ENCODE measurements around the gene PTOV1. TPM values are rescaled to one million over a fixed set of nuclear protein-coding genes. Genes with fewer than 3 reads are reported as not detected.

PTOV1 gene
- total and polyA plus RNA-seq, 5 experiments from 2014 or later = 42.9 to 186 (median 67.4) TPM

DNA sequence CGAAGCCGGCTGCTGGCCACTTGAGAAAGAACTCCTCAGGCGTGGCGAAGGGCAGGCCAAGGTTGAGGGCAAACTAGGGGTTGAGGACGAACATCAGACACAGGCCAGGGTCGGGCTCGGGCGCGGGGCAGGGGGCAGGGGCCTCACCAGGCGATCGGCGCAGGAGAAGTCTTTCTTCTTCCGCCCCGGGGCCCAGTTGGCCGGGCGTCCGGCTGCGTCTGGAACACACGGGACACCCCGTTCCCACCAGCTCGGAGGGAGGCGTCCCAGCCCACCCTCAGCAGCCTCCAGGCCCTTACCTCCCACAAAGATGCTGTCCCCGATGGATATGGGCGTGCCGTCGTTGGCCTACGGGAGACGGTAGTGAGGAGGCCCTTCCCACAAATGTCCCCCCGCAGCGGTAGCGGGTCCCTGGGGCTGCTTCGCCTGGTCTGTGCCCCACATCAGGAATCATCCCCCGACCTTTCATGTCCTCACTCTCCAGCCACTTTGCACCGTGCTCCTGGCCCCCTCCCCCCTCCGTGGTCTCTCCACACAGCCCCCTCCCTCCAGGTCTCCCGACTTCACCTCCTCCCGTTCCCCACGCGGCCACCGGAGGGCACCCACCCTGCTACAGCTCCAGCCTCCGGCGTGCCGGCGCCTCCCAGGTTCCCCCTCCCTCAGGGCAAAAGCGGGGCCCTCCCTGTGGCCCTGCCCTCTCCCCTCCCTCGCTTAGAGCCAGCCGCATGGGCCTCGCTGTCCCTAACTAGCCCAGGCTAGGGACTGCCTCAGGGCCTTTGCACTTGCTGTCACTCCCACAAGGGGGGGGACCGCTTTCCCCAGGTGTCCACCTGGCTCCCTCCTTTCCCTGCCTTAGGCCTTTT, 11.7 kb downstream of the PTOV1 start:
- Mint-ChIP-seq H3K4me3 (no peak overlapping the region), H3K36me3 (peaks cover 0 to 44% (median 2%) of the 10 kb centered on the region in 3 donors)
- POLR2A ChIA-PET = interaction anchor here (2.9 to 7.6 kb wide), 2 partner anchors 11 to 14 kb away, joined by 16 to 137 read pairs; partner anchors contain the start of genes AKT1S1, PTOV1 and TBC1D17

GRCh38 chr19:49863254-49863934, 12.4 kb downstream of the PTOV1 start:
- Mint-ChIP-seq H3K4me3 (peak overlapping the region in 2 of 10 donors; percentile 14 to 48), H3K4me1 (peaks cover 17 to 47% (median 44%) of the 10 kb centered on the region in 4 donors), H3K27ac (peak overlapping the region in 4 of 10 donors; percentile 27 to 66 (median 30)), H3K27me3 (no peaks in the 10 kb centered on the region), H3K36me3 (peaks cover 0 to 39% (median 2%) of the 10 kb centered on the region in 3 donors), H3K9me3 (peaks cover 0 to 3% (median 0%) of the 10 kb centered on the region in 9 donors)
- DNase-seq (no peak), ATAC-seq (no peak)
- POLR2A ChIA-PET = interaction anchor here (0.6 to 7.6 kb wide), 3 partner anchors 11 to 59 kb away, joined by 4 to 137 read pairs (median 16); partner anchors contain the start of genes AKT1S1, PTOV1 and TBC1D17

More for the DNA sequence above, 11.7 kb downstream of the PTOV1 start:
- Mint-ChIP-seq H3K9me3 (no peaks in the 10 kb centered on the region), H3K4me1 (peaks cover 16 to 39% (median 37%) of the 10 kb centered on the region in 4 donors), H3K27me3 (no peaks in the 10 kb centered on the region), H3K27ac (peak overlapping the region in 4 of 10 donors; percentile 27 to 74 (median 43))
- peak in 1 of 10 donors; percentile 37 for DNase-seq
- ATAC-seq = no peak

DNA sequence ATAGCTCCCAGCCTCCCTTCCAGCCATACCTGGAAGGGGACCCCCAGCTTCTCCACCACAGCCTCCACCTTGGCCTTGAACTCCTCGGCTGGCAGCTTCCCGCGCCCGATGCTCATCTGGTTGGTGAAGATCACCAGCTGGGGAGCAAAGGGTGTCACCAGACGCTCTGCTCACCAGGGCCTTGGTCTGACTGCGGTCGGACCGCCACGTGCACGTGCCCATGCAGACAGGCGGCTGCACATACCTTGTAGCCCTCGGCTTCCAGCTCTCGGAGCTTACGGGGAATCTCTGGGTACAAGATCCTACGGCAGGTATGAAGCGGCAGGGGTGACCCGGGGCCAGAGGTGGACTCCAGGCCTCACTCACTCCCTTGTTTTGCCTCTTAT, 13.0 kb downstream of the PTOV1 start:
- DNase-seq (no peak), ATAC-seq (no peak)
- Mint-ChIP-seq H3K9me3 (peaks cover 0 to 3% (median 0%) of the 10 kb centered on the region in 9 donors), H3K27ac (peak overlapping the region in 2 of 10 donors; percentile 29 to 60), H3K27me3 (no peaks in the 10 kb centered on the region), H3K4me1 (peaks cover 17 to 51% (median 47%) of the 10 kb centered on the region in 4 donors), H3K36me3 (peaks cover 0 to 37% (median 2%) of the 10 kb centered on the region in 3 donors), H3K4me3 (no peak overlapping the region)
- POLR2A ChIA-PET = interaction anchor here (0.6 to 7.6 kb wide), 3 partner anchors 12 to 60 kb away, joined by 4 to 137 read pairs (median 16); partner anchors contain the start of genes AKT1S1, PTOV1 and TBC1D17

GRCh38 chr19:49864890-49865289, 13.9 kb downstream of the PTOV1 start:
- H3K27me3 Mint-ChIP-seq = no peaks in the 10 kb centered on the region
- POLR2A ChIA-PET = interaction anchor here (0.7 to 7.6 kb wide), 5 partner anchors 9 to 152 kb away, joined by 4 to 137 read pairs (median 8); partner anchors contain the start of genes AKT1S1, MED25, PTOV1 and TBC1D17
- H3K27ac Mint-ChIP-seq = peak overlapping the region in 3 of 10 donors; percentile 11 to 55 (median 48)
- DNase-seq = no peak
- peak overlapping the region in 1 of 10 donors; percentile 40 for H3K4me3 Mint-ChIP-seq
- H3K36me3 Mint-ChIP-seq = peaks cover 0 to 34% (median under 1%) of the 10 kb centered on the region in 3 donors
- ATAC-seq = no peak
- H3K9me3 Mint-ChIP-seq = peaks cover 0 to 3% (median 0%) of the 10 kb centered on the region in 9 donors
- peaks cover 17 to 51% (median 47%) of the 10 kb centered on the region in 4 donors for H3K4me1 Mint-ChIP-seq

DNA sequence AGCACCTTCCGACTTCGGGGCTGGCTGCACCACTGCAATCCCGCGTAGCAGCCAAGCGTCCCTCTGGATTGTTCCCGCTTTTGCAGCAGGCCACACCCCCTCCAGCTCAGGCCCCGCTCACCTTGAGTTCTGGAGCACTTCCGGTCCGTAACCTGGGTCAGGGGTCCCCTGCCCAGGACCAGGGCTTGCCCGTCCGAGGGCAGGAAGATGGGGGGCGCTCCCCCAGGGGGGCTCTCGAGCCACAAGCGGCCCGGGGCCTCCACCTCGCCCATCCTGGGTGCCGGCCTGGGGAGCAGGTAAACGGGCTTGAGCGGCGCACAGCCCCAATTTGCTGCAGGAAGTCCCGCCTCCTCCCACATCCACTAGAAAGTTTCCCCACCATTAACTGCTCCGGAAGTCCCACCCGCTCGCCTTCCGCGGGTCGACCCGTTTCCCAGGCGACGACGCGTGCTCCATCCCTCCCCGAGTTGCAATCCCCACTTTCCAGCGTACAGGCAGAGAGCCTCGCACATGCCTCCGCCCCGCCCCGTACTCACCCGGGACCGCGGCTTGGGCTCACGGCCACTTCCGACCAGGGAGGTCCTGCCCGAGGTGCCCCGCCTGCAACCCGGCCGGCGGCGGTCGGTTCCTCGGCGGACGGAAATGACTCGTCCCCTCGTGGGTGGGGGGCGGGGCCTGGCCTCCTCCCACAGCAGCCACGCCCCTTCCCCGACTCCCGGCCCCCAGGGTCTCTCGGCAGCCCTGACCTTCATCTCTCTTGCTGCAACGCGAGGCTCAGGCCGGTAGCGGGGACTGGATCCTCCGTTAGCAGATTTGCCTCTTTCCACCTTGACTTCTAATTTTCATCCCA, 16.2 kb downstream of the PTOV1 start, which contains the start of gene PNKP:
Gene PNKP, minus strand, starts transcription at position 644 of the 850 bp plus-strand sequence. Its CDS starts 372 bp downstream, at position 272.
- ATAC-seq (peak; percentile 51 to 65), DNase-seq (peak; percentile 80 to 94 (median 83))
- H3K27ac Mint-ChIP-seq = peak within 1 kb of the TSS in 4 of 10 donors; percentile 95 to 99 (median 98)
- no peaks in the 10 kb centered on the region for H3K27me3 Mint-ChIP-seq
- H3K4me1 Mint-ChIP-seq = peaks cover 21 to 65% (median 59%) of the 10 kb centered on the region in 4 donors
- H3K4me3 Mint-ChIP-seq = peak within 1 kb of the TSS in 1 of 10 donors; percentile 99
- peaks cover 0 to 3% (median 0%) of the 10 kb centered on the region in 9 donors for H3K9me3 Mint-ChIP-seq
- POLR2A ChIA-PET = interaction anchor here (0.6 to 7.6 kb wide), 11 partner anchors 9 to 274 kb away, joined by 3 to 137 read pairs (median 7); partner anchors contain the start of genes AKT1S1, AP2A1, MED25 and NUP62
- peaks cover 0 to 23% (median 0%) of the 10 kb centered on the region in 3 donors for H3K36me3 Mint-ChIP-seq

DNA sequence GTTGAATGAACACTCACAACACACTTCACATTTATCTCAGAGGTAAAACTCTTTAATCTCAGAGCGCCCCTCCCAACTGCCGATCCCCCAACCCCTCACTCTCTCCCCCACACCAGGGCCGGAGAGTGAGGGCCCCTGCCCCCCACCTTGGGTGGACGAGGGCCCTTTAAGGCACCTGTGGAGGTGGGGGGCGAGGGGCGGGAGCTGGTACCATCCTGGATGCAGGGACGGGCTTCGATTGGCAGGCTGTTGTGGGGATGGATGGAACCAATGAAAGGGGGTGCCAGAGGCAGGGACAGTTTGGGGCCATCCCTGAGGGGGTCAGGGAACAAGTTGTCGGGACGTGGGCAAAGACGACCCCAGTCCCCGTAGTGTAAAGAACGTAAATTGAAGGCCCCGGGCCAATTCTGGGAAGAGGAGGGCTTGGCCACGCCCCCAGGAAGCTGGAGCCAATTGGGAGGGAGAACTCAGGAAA, 18.1 kb downstream of the PTOV1 start:
- peaks cover 17 to 58% (median 53%) of the 10 kb centered on the region in 4 donors for H3K4me1 Mint-ChIP-seq
- POLR2A ChIA-PET = interaction anchor here (0.6 to 7.6 kb wide), 19 partner anchors 8 to 1235 kb away, joined by 3 to 137 read pairs (median 5); partner anchors contain the start of genes ADM5, AKT1S1, AP2A1 and ATF5

DNA sequence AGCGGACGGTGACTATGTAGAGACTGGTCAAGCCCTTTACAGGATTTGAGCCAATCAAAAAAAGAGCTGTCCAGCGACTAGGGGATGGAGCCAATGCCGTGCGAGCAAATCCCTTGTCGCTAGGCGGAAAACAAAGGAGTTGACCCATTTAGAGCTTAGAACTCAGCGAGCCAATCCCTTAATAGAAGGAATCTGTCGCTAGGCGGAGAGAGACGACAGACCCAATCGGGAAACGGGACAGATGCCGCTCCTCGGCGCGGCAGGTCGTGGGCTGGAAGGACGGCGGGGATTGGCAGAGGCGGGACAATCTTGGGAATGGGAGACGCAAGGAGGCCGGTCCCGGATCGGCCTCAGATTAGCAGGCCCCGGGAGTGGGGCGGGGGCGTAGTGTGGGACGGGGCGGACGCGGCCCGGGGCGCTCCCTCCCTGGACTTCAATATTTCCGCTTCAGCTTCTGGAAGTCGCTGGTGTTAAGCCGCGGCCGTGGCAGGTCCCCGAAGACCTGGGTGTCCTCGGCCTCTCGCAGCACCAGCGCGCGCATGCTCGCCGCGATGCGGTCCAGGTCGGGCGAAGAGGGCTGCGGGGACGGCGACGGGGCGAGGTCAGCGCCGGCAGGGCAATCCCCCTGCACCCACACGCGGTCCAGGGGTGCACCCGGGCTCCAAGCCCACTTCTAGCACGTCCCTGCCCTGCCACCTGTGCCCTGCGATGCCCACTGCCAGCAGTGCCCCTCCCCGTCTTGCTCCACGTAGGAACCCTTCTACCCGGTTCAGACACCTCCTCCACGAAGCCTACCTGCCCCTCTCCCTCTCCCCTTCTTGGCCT, 18.7 kb downstream of the PTOV1 start:
- peak overlapping the region in 6 of 10 donors; percentile 80 to 92 (median 90) for H3K27ac Mint-ChIP-seq
- ATAC-seq (peak; percentile 77), DNase-seq (peak; percentile 77 to 97 (median 89))
- H3K36me3 Mint-ChIP-seq = peaks cover 0 to 8% (median 0%) of the 10 kb centered on the region in 3 donors
- H3K9me3 Mint-ChIP-seq = peaks cover 0 to 3% (median 0%) of the 10 kb centered on the region in 9 donors
- H3K4me3 Mint-ChIP-seq = peak overlapping the region in 1 of 10 donors; percentile 85
- POLR2A ChIA-PET = interaction anchor here (0.6 to 7.6 kb wide), 20 partner anchors 7 to 1235 kb away, joined by 3 to 137 read pairs (median 5); partner anchors contain the start of genes ADM5, AKT1S1, AP2A1 and ATF5
- H3K27me3 Mint-ChIP-seq = no peaks in the 10 kb centered on the region
- peaks cover 14 to 53% (median 49%) of the 10 kb centered on the region in 4 donors for H3K4me1 Mint-ChIP-seq

More for the DNA sequence above, 18.1 kb downstream of the PTOV1 start:
- Mint-ChIP-seq H3K27me3 (no peaks in the 10 kb centered on the region), H3K36me3 (peaks cover 0 to 11% (median 0%) of the 10 kb centered on the region in 3 donors), H3K4me3 (no peak overlapping the region), H3K9me3 (peaks cover 0 to 3% (median 0%) of the 10 kb centered on the region in 9 donors), H3K27ac (no peak overlapping the region)
- DNase-seq (peak in 1 of 10 donors; percentile 74), ATAC-seq (peak; percentile 9 to 10)

DNA sequence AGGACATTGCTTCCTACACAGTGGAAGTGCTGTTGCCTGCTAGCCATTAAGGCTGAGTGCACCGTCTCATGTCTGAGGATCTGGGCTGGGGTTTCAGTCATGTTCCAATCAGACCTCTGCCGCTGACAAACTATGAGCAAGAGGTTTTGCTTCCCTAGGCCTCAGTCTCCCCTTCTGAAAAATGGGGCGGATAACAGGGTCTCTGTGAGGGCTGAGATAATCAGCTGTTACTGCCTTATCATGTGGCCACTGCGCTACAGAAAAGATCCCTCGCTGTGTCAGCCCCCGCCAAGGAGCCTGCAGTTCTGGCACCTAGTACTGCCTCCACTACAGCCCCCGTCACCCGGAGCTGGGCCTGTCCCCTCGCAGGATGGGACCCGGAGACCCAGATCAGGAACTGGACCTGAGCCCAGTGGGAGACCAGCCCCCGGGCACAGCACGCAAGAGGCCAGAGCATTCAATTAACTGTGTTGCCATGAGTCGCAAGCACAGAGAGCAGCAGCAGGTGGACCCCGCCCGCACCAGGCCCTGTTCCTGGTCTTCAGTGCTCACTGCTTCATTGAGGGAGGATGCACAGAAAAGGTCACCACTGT, 19.4 kb downstream of the PTOV1 start:
- Mint-ChIP-seq H3K27me3 (no peaks in the 10 kb centered on the region), H3K27ac (peak overlapping the region in 8 of 10 donors; percentile 8 to 92 (median 88))
- no peak for DNase-seq

DNA sequence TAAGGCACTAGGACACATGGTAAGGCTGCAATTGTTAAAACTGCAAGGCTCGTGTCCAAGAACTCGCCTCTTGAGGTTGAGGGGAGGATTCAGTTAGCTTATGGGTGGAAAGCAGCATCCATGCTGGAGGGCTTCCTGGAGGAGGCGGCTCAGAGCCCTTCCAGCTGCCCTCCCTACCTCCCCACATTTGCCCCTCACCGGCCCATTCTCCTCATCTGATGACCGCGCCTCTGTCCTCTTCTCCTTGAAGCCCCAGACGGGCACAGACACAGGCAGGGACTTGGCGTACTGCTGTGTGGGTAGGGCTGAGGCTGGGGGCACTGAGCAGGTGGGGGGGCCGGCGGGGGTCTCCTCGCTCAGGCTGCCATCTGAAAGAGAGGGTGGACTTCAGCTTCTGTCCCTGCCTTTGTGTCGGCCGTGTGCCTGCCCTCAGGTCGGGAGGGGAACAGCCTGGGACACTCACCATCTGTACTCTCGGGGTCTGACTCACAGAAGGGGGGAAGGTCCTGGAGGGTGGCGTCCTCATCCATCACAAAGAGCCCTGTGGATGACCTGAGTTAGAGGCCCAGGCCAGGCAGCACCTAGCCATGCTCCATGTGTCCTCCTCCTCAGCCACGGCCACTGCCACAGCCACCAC, 20.5 kb downstream of the PTOV1 start:
- H3K4me3 Mint-ChIP-seq = peak overlapping the region in 4 of 10 donors; percentile 37 to 72 (median 42)
- no peaks in the 10 kb centered on the region for H3K27me3 Mint-ChIP-seq
- DNase-seq = no peak
- peaks cover 0 to 4% (median 0%) of the 10 kb centered on the region in 3 donors for H3K36me3 Mint-ChIP-seq
- H3K27ac Mint-ChIP-seq = peak overlapping the region in 5 of 10 donors; percentile 5 to 91 (median 81)
- H3K4me1 Mint-ChIP-seq = peaks cover 17 to 46% (median 38%) of the 10 kb centered on the region in 4 donors
- ATAC-seq = no peak
- peaks cover 0 to 3% (median 0%) of the 10 kb centered on the region in 9 donors for H3K9me3 Mint-ChIP-seq
- POLR2A ChIA-PET = no interaction called here

More for the DNA sequence above, 19.4 kb downstream of the PTOV1 start:
- Mint-ChIP-seq H3K4me1 (peaks cover 15 to 52% (median 45%) of the 10 kb centered on the region in 4 donors), H3K4me3 (peak overlapping the region in 2 of 10 donors; percentile 7 to 85), H3K36me3 (peaks cover 0 to 7% (median 0%) of the 10 kb centered on the region in 3 donors), H3K9me3 (peaks cover 0 to 3% (median 0%) of the 10 kb centered on the region in 9 donors)
- no peak for ATAC-seq
- POLR2A ChIA-PET = interaction anchor here (0.6 to 4.4 kb wide), 7 partner anchors 6 to 230 kb away, joined by 3 to 62 read pairs (median 5); partner anchors contain the start of genes AKT1S1, ATF5, FUZ and NUP62
